ENCODE measurements around the gene TRAK2. TPM values are rescaled to one million over a fixed set of nuclear protein-coding genes. Genes with fewer than 3 reads are reported as not detected.
"Not testable (repeated sequence)": the region's sequence is repeated elsewhere in the genome, so short reads cannot be mapped to it uniquely, and the experiment has no call there.

The TRAK2 gene
- total and polyA plus RNA-seq, 8 donors, result 8.9 to 33.6 (median 18.4) TPM

- FAIRE-seq, result no peak
- peak in 2 of 4 donors; percentile 17 to 25 for ATAC-seq
- Histone ChIP-seq H3K36me3 (no peaks in the 10 kb centered on the region), H3K4me3 (no peak overlapping the region), H3K27me3 (no peaks in the 10 kb centered on the region), H3K27ac (no peak overlapping the region), H3K4me1 (no peaks in the 10 kb centered on the region), H3K9me3 (no peaks in the 10 kb centered on the region)
- WGBS, 2 donors, result 25% methylated on average over 4 of the region's 4 CpGs
- TF ChIP-seq, protein P1, sequence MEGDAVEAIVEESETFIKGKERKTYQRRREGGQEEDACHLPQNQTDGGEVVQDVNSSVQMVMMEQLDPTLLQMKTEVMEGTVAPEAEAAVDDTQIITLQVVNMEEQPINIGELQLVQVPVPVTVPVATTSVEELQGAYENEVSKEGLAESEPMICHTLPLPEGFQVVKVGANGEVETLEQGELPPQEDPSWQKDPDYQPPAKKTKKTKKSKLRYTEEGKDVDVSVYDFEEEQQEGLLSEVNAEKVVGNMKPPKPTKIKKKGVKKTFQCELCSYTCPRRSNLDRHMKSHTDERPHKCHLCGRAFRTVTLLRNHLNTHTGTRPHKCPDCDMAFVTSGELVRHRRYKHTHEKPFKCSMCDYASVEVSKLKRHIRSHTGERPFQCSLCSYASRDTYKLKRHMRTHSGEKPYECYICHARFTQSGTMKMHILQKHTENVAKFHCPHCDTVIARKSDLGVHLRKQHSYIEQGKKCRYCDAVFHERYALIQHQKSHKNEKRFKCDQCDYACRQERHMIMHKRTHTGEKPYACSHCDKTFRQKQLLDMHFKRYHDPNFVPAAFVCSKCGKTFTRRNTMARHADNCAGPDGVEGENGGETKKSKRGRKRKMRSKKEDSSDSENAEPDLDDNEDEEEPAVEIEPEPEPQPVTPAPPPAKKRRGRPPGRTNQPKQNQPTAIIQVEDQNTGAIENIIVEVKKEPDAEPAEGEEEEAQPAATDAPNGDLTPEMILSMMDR (IDR thresholded peaks at IDR 0.05), result no peak
- intact Hi-C loops (cut with DNase I), result no loop called here
- DNase-seq, result no peak
These were observed 33.5 kb upstream of the TRAK2 start for GRCh38 chr2:201484805-201485204.

GRCh38 chr2:201483758-201484157, 32.5 kb upstream of the TRAK2 start:
- H3K27me3 ChIP-seq; H3K4me1 ChIP-seq; intact Hi-C loops (cut with DNase I); H3K9me3 ChIP-seq; H3K4me3 ChIP-seq; ATAC-seq; H3K27ac ChIP-seq; FAIRE-seq; H3K36me3 ChIP-seq; DNase-seq: not testable (repeated sequence)
- WGBS, 2 donors, result 83 to 90% methylated on average over 4 of the region's 4 CpGs

- Histone ChIP-seq H3K4me1 (no peaks in the 10 kb centered on the region), H3K36me3 (peaks cover 0 to 5% (median 0%) of the 10 kb centered on the region in 3 donors), H3K4me3 (no peak overlapping the region), H3K27me3 (no peaks in the 10 kb centered on the region), H3K9me3 (no peaks in the 10 kb centered on the region), H3K27ac (no peak overlapping the region)
- FAIRE-seq, result no peak
- TF ChIP-seq, protein P1 (IDR thresholded peaks at IDR 0.05), result no peak
- no peak for DNase-seq
- intact Hi-C loops (cut with DNase I), result no loop called here
- WGBS, 2 donors, result 41 to 53% methylated on average over 1 of the region's 1 CpG
- no peak for ATAC-seq
These were observed 32.1 kb upstream of the TRAK2 start for GRCh38 chr2:201483342-201483741.

DNA sequence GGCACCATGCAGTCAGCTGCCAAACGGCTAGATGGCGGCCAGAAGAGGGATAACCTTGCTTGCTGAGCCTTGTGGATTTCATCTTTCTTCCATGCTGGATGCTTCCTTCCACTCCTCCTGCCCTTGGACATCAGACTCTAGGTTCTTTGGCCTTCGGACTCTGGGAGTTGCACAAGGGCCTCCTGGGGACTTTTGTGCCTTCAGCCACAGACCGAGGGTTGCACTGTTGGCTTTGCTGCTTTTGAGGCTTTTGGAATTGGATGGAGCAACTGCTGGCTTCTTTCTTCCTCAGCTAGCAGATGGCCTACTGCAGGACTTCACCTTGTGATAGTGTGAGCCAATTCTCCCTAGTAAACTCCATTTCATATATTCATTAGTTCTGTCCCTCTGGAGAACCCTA, 31.3 kb upstream of the TRAK2 start:
- 93 to 94% methylated on average over 4 of the region's 4 CpGs for WGBS, 2 donors
- H3K4me1 ChIP-seq, result no peaks in the 10 kb centered on the region
- no peak overlapping the region for H3K4me3 ChIP-seq
- H3K36me3 ChIP-seq, result peaks cover 0 to 11% (median 0%) of the 10 kb centered on the region in 3 donors
- no peaks in the 10 kb centered on the region for H3K9me3 ChIP-seq
- no peak for DNase-seq
- TF ChIP-seq, protein P1 (IDR thresholded peaks at IDR 0.05), result no peak
- no peaks in the 10 kb centered on the region for H3K27me3 ChIP-seq
- no peak for ATAC-seq
- no peak overlapping the region for H3K27ac ChIP-seq
- intact Hi-C loops (cut with DNase I), result no loop called here
- no peak for FAIRE-seq

DNA sequence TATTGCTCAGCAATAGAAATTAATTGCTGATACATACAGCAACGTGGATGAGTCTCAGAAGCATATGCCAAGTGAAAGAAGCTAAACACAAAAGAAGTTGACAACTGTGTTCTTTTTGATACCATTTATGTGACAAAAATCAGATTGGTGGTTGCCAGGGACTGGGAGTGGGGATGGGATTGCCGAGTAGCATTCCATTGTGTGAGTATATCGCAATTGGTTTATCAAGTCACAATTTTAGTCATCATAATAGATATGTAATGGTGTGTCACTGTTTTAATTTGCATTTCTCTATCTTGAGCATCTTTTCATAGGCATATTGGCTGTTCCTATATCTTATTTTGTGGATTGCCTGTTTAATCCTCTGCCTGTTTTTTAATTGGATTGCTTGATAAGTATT, 21.2 kb upstream of the TRAK2 start:
- FAIRE-seq (no peak), DNase-seq (no peak), ATAC-seq (no peak)
- H3K36me3 ChIP-seq, result peaks cover 0 to 29% (median 7%) of the 10 kb centered on the region in 3 donors
- H3K4me3 ChIP-seq, result no peak overlapping the region
- peaks cover 0 to 4% (median 0%) of the 10 kb centered on the region in 3 donors for H3K4me1 ChIP-seq
- H3K27ac ChIP-seq, result no peak overlapping the region
- no peaks in the 10 kb centered on the region for H3K27me3 ChIP-seq
- 85 to 92% methylated on average over 3 of the region's 3 CpGs for WGBS, 2 donors
- no peaks in the 10 kb centered on the region for H3K9me3 ChIP-seq
- intact Hi-C loops (cut with DNase I), result no loop called here
- TF ChIP-seq, protein P1 (IDR thresholded peaks at IDR 0.05), result no peak
